ENCODE results near the gene PRKCI.

Gene PRKCI

DNA sequence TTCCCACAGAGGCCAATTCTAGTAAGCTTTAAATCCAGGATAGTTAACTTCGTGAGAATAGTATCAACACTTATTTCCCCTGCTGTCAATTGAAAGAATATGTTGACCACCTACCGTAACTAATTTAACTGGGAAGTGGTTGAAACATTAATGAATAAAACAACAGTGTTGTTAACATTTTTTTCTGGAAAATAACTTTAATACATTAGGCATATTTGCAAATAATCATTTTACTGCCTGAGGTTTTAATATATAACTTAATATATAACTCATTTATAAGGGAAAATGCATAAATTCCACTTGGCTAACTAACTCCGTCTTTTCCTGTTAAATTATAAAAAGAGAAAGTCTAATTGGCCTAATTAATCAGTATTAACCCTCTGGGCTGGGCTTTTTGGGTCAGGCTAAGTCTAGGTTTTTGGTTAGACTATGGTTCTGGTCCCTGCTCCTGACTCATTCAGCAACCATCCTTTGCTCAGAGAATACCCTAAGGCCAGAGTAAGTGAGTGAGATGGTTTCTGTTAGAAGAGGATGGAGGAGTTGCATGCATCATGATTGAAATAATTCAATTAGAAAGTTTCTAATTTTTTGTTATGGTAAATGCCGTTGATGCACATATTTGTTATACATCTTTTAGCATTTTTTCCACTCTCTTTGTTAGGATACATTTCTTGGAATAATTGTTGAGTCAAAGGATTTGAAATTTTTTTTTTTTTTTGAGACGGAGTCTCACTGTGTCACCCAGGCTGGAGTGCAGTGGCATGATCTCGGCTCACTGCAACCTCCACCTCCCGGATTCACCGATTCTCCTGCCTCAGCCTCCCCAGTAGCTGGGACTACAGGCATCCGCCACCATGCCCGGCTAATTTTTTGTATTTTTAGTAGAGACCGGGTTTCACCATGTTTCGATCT, 124.5 kb downstream of the PRKCI start:
- DNase-seq (no peak), ATAC-seq (peak; percentile 36)

DNA sequence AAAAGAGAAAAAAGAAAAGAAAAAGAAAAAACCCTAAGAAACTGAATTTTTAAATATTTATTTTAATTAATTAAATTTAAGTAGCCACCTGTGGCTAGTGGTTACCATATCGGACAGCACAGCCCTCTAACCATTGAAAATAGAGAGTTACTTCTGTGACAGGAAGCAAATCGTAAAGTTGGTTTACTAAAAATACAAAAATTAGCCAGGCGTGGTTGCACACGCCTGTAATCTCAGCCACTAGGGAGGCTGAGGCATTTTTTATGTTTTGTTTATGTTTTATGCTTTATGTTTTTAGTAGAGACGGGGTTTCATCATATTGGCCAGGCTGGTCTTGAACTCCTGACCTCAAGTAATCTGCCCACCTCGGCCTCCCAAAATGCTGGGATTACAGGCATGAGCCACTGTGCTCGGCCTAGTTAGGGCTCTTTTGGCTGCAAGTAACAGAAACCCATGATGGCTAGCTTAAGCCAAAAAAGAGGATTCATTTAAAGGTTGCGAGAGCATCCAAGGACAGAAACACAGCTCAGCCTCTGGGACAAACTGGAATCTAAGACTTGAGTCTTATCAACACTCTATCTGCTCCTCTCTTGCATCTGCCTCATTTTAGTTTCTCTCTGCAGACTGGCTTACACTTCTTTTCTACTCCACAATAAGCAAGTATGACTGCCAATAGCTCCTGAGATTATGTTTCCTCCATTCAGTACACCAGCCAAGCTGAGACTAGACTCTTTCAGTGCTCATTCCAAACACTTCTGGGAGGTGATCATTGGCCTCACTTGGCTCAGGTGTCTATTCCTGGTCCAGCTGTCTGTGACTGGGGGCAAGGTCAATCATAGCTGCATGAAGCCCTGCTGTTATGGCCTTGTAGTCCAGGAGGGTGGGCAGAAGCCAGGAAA, 128.5 kb downstream of the PRKCI start:
- DNase-seq: no peak
- ATAC-seq: no peak

DNA sequence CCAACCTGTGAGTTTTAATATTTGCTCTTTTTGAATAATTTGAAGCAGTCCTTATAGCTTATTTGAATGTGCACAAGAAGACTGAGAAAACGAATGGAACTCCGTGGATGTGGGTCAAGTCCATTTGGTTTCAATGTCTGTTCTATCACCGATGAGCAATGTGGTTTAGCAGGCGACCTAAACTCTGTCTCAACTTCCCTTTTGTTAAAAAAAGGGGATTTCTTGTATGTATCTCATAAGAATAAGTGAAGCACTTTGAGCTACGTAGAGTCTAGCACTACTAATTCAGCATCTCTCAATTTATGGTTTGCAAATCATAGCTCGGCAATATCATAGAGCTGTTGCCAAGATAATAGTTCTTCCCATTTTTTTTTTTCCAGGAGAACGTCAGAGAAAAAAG, 130.7 kb downstream of the PRKCI start:
- ATAC-seq (no peak), DNase-seq (no peak)

DNA sequence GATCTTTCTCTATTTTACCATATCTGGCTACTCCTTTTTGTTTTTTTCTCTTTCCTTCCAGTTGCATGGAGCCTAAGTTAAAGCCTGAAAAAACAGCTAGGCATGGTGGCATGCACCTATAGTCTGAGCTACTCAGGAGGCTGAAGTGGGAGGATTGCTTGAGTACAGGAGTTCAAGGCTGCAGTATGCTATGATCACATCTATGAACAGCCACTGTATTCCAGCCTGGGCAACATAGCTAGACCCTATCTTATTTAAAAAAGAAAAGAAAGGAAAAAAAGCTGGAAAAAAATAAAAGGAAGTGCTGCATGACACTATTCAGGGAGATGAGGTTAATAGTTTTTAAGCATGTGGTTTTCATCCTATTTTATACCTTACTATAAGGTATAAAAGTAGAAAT, 131.3 kb downstream of the PRKCI start:
- ATAC-seq (no peak), DNase-seq (no peak)

DNA sequence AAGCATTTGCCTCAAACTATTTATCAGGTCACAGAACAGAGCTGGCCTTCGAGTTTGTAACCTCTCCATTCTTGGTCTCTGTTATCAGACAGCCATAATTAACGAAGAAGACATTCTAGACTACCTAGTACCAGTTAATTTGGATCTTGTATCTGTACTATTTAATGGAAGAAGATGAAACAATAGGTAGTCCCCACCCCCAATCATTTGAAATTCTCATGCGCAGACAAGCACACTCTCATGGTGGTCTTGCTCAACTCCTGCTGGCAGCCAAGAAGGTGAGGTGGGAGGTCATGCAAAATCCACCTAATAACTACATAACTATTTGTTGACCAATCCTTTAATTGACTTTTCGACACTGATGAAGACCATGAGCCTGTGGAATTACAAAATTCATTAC, 132.5 kb downstream of the PRKCI start:
- DNase-seq (no peak), ATAC-seq (no peak)

Measured in stimulated activated naive CD8-positive, alpha-beta T cell treated with anti-CD3 and anti-CD28 coated beads, Interleukin-15, Interleukin-2, amounts not matched to agents 100 U/mL and 50 U/mL, for 24 hours (primary cell).